Neutrophil (primary cell): ENCODE measurements around the gene SORBS1.

Experiments used
- H3K27ac ChIP-seq: fragments of 200-600 bp; sonication (generic); 2 replicates; pipeline ENCODE4 v1.5.1; 2016; ENCODE audit warnings: mild to moderate bottlenecking, moderate library complexity
- H3K27me3 ChIP-seq: fragments of 200-600 bp; sonication (generic); 2 replicates; pipeline ENCODE4 v1.6.0; 2016; ENCODE audit warnings: mild to moderate bottlenecking
- H3K36me3 ChIP-seq: fragments of 200-600 bp; sonication (generic); 2 replicates; pipeline ENCODE4 v1.5.1; 2017
- H3K4me1 ChIP-seq, 2 experiments: fragments of 200-600 bp in 1 of 2; sonication (generic) in 1 of 2; 1 replicate in 1 of 2; 2 replicates in 1 of 2; pipeline versions ENCODE4 v1.5.1 to v1.6.1; 2013 to 2016; ENCODE audit warnings: low read depth in 1 of 2, low read length in 1 of 2, mild to moderate bottlenecking in 1 of 2, moderate library complexity in 1 of 2; ENCODE audit not compliant: control insufficient read depth in 1 of 2, insufficient read depth in 1 of 2
- H3K4me3 ChIP-seq, 2 experiments: fragments of 200-600 bp in 1 of 2; sonication (generic) in 1 of 2; 1 replicate in 1 of 2; 2 replicates in 1 of 2; pipeline ENCODE4 v1.5.1; 2013 to 2016; ENCODE audit warnings: low read depth in 1 of 2, low read length in 1 of 2, mild to moderate bottlenecking in 1 of 2, moderate library complexity in 1 of 2
- H3K9me3 ChIP-seq: fragments of 200-600 bp; sonication (generic); 2 replicates; pipeline ENCODE4 v1.5.1; 2016
- CTCF ChIP-seq: fragments of 200-600 bp; sonication (generic); IDR thresholded peaks from 2 replicates; pipeline ENCODE4 v1.5.1; 2016; ENCODE audit warnings: antibody characterized with exemption

The SORBS1 gene

DNA sequence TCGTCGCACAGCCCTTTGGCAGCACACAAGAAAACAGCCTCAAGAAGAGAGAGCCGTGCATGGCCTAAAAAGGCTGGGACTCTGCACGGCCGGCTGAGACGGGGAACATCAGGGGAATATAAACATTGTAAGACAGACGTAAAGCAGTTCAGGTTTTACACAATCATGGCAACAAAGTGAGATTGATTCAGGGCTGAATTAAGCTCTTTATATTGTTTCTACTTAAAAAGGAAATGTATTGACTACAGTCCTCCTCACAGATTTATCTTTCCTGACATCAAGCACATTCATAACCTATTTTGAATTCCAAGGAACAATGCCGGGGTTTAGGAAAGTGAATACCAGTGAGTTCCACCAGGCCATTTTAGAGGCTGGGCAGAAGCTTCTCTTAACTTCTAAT, 25.2 kb downstream of the SORBS1 start:
- Histone ChIP-seq H3K4me3 (no peak overlapping the region), H3K27me3 (no peaks in the 10 kb centered on the region), H3K9me3 (no peaks in the 10 kb centered on the region), H3K4me1 (no peaks in the 10 kb centered on the region), H3K36me3 (no peaks in the 10 kb centered on the region), H3K27ac (no peak overlapping the region)
- TF ChIP-seq CTCF: no peak

DNA sequence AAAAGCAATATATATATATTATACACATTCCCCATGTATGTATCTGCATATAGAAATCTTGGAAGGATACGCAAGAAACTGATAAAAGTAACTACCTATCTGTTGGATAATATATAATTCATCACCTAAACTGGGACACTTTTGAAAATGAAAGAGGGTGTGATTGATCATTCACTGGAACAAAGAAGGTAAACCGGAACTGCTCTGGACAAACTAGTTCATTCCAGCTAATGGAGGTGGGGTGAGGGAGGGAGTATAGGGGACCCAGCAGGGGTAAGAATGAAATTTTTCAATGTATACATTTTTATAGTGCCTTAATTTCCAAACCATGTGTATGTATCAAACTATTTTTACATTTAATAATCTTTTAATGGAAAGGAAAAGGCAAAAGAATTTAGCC, 25.6 kb downstream of the SORBS1 start:
- H3K4me3 ChIP-seq: no peak overlapping the region
- no peaks in the 10 kb centered on the region for H3K4me1 ChIP-seq
- TF ChIP-seq CTCF: no peak
- H3K36me3 ChIP-seq: no peaks in the 10 kb centered on the region
- no peak overlapping the region for H3K27ac ChIP-seq
- no peaks in the 10 kb centered on the region for H3K9me3 ChIP-seq
- H3K27me3 ChIP-seq: no peaks in the 10 kb centered on the region

- Histone ChIP-seq H3K27ac (no peak overlapping the region), H3K4me3 (no peak overlapping the region), H3K4me1 (no peaks in the 10 kb centered on the region), H3K9me3 (no peaks in the 10 kb centered on the region), H3K36me3 (no peaks in the 10 kb centered on the region), H3K27me3 (no peaks in the 10 kb centered on the region)
- no peak for TF ChIP-seq CTCF
Observed at GRCh38 chr10:95533590-95533989, 27.6 kb downstream of the SORBS1 start.

GRCh38 chr10:95532536-95532935, 28.6 kb downstream of the SORBS1 start:
- no peak for TF ChIP-seq CTCF
- no peak overlapping the region for H3K4me3 ChIP-seq
- no peaks in the 10 kb centered on the region for H3K9me3 ChIP-seq
- H3K4me1 ChIP-seq: no peaks in the 10 kb centered on the region
- no peak overlapping the region for H3K27ac ChIP-seq
- no peaks in the 10 kb centered on the region for H3K27me3 ChIP-seq
- H3K36me3 ChIP-seq: no peaks in the 10 kb centered on the region

GRCh38 chr10:95531994-95532399, 29.2 kb downstream of the SORBS1 start:
- Histone ChIP-seq H3K4me3 (no peak overlapping the region), H3K36me3 (no peaks in the 10 kb centered on the region), H3K9me3 (no peaks in the 10 kb centered on the region), H3K4me1 (no peaks in the 10 kb centered on the region), H3K27ac (no peak overlapping the region), H3K27me3 (no peaks in the 10 kb centered on the region)
- no peak for TF ChIP-seq CTCF
